ENCODE measurements around the gene KCNK17.

The KCNK17 gene

GRCh38 chr6:39343396-39343870 lies 29.2 kb upstream of the KCNK17 start:
- no peaks in the 10 kb centered on the region for H3K79me2 ChIP-seq (ENCODE audit: insufficient read depth, low read length)
- no peaks in the 10 kb centered on the region for H3K9me3 ChIP-seq (ENCODE audit: insufficient read depth, low read depth, low read length)
- H3K4me3 ChIP-seq (ENCODE audit: low read length, poor library complexity, severe bottlenecking): no peak overlapping the region
- peak overlapping the region; percentile 27 for H3K4me2 ChIP-seq (ENCODE audit: low read depth, low read length, poor library complexity, severe bottlenecking)
- H2AFZ ChIP-seq (ENCODE audit: low read length): peak overlapping the region; percentile 76; the same call in 1 of the 2 replicates
- H4K20me1 ChIP-seq (ENCODE audit: insufficient read depth, low read length, poor library complexity, severe bottlenecking): no peaks in the 10 kb centered on the region
- no peak for TF ChIP-seq EZH2phosphoT487 (IDR thresholded peaks at IDR 0.05; ENCODE audit: borderline replicate concordance)
- TF ChIP-seq CTCF (conservative IDR thresholded peaks at IDR 0.05; ENCODE audit: low read length): peak; percentile 21
- H3K27me3 ChIP-seq (ENCODE audit: insufficient read depth, low read length, poor library complexity, severe bottlenecking): no peaks in the 10 kb centered on the region
- H3K9ac ChIP-seq (ENCODE audit: low read depth, low read length, poor library complexity, severe bottlenecking): peak overlapping the region; percentile 34
- H3K9me2 ChIP-seq (replicated peaks; ENCODE audit: low read depth, low read length): no peaks in the 10 kb centered on the region
- peaks cover 46% of the 10 kb centered on the region for H3K4me1 ChIP-seq (ENCODE audit: insufficient read depth, low read length, poor library complexity, severe bottlenecking)
- no peaks in the 10 kb centered on the region for H3K36me3 ChIP-seq (ENCODE audit: insufficient read depth, low read length)
- H3F3A ChIP-seq (ENCODE audit: low read depth): no peaks in the 10 kb centered on the region

- H3K9me2 ChIP-seq (replicated peaks; ENCODE audit: low read depth, low read length): no peaks in the 10 kb centered on the region
- no peaks in the 10 kb centered on the region for H3K9me3 ChIP-seq (ENCODE audit: insufficient read depth, low read depth, low read length)
- H3K79me2 ChIP-seq (ENCODE audit: insufficient read depth, low read length): no peaks in the 10 kb centered on the region
- TF ChIP-seq EZH2phosphoT487 (IDR thresholded peaks at IDR 0.05; ENCODE audit: borderline replicate concordance): no peak
- H3F3A ChIP-seq (ENCODE audit: low read depth): no peaks in the 10 kb centered on the region
- H2AFZ ChIP-seq (ENCODE audit: low read length): peak overlapping the region; percentile 76; the same call in 1 of the 2 replicates
- peak overlapping the region; percentile 34 for H3K9ac ChIP-seq (ENCODE audit: low read depth, low read length, poor library complexity, severe bottlenecking)
- H3K4me3 ChIP-seq (ENCODE audit: low read length, poor library complexity, severe bottlenecking): no peak overlapping the region
- H3K36me3 ChIP-seq (ENCODE audit: insufficient read depth, low read length): no peaks in the 10 kb centered on the region
- peaks cover 52% of the 10 kb centered on the region for H3K4me1 ChIP-seq (ENCODE audit: insufficient read depth, low read length, poor library complexity, severe bottlenecking)
- no peaks in the 10 kb centered on the region for H3K27me3 ChIP-seq (ENCODE audit: insufficient read depth, low read length, poor library complexity, severe bottlenecking)
- H4K20me1 ChIP-seq (ENCODE audit: insufficient read depth, low read length, poor library complexity, severe bottlenecking): no peaks in the 10 kb centered on the region
- H3K4me2 ChIP-seq (ENCODE audit: low read depth, low read length, poor library complexity, severe bottlenecking): peak overlapping the region; percentile 27
Observed at GRCh38 chr6:39342692-39343395, 28.6 kb upstream of the KCNK17 start.

GRCh38 chr6:39341937-39342336 lies 27.7 kb upstream of the KCNK17 start:
- no peak overlapping the region for H3K9ac ChIP-seq (ENCODE audit: low read depth, low read length, poor library complexity, severe bottlenecking)
- H3K4me2 ChIP-seq (ENCODE audit: low read depth, low read length, poor library complexity, severe bottlenecking): no peak overlapping the region

More at GRCh38 chr6:39341937-39342336, 27.7 kb upstream of the KCNK17 start:
- TF ChIP-seq EZH2phosphoT487 (IDR thresholded peaks at IDR 0.05; ENCODE audit: borderline replicate concordance) (no peak), CTCF (conservative IDR thresholded peaks at IDR 0.05; ENCODE audit: low read length) (no peak)
- Histone ChIP-seq H3K4me3 (ENCODE audit: low read length, poor library complexity, severe bottlenecking) (no peak overlapping the region), H4K20me1 (ENCODE audit: insufficient read depth, low read length, poor library complexity, severe bottlenecking) (no peaks in the 10 kb centered on the region), H3K27me3 (ENCODE audit: insufficient read depth, low read length, poor library complexity, severe bottlenecking) (no peaks in the 10 kb centered on the region), H3K9me3 (ENCODE audit: insufficient read depth, low read depth, low read length) (no peaks in the 10 kb centered on the region), H3F3A (ENCODE audit: low read depth) (no peaks in the 10 kb centered on the region), H3K4me1 (ENCODE audit: insufficient read depth, low read length, poor library complexity, severe bottlenecking) (peaks cover 61% of the 10 kb centered on the region), H2AFZ (ENCODE audit: low read length) (no peak overlapping the region), H3K79me2 (ENCODE audit: insufficient read depth, low read length) (no peaks in the 10 kb centered on the region), H3K36me3 (ENCODE audit: insufficient read depth, low read length) (no peaks in the 10 kb centered on the region), H3K9me2 (replicated peaks; ENCODE audit: low read depth, low read length) (no peaks in the 10 kb centered on the region)
